Liver (tissue), 9 donors: ENCODE measurements around the gene PSENEN. TPM values are rescaled to one million over a fixed set of nuclear protein-coding genes. Genes with fewer than 3 reads are reported as not detected.

Experiments
- DNase-seq: peaks from one replicate; pipeline ENCODE4 v3.0.0-alpha.2; 2017; ENCODE audit warnings: low spot score
- H3K27ac ChIP-seq, 2 donors: one replicate each; pipeline ENCODE4 v1.7.0; 2013; ENCODE audit warnings: inconsistent platforms in 2 of 2, low read length in 2 of 2, control low read depth in 1 of 2, low read depth in 1 of 2, mild to moderate bottlenecking in 1 of 2
- H3K27me3 ChIP-seq, 4 donors: one replicate each; pipeline versions ENCODE4 v1.6.1 to v1.7.0; 2013; ENCODE audit warnings: low read length in 3 of 4, inconsistent platforms in 1 of 4, mild to moderate bottlenecking in 1 of 4, moderate library complexity in 1 of 4; ENCODE audit not compliant: control insufficient read depth in 4 of 4, insufficient read depth in 4 of 4
- H3K36me3 ChIP-seq, 4 donors: one replicate each; pipeline versions ENCODE4 v1.6.1 to v1.7.0; 2013; ENCODE audit warnings: low read length in 3 of 4, mild to moderate bottlenecking in 3 of 4, low read depth in 1 of 4, moderate library complexity in 1 of 4; ENCODE audit not compliant: control insufficient read depth in 4 of 4, insufficient read depth in 3 of 4
- H3K4me1 ChIP-seq, 4 donors: one replicate each; pipeline versions ENCODE4 v1.6.1 to v1.7.0; 2013; ENCODE audit warnings: low read length in 3 of 4, mild to moderate bottlenecking in 3 of 4, moderate library complexity in 1 of 4; ENCODE audit not compliant: control insufficient read depth in 4 of 4, insufficient read depth in 4 of 4
- H3K4me3 ChIP-seq, 3 donors: one replicate each; pipeline versions ENCODE4 v1.6.1 to v1.7.0; 2013; ENCODE audit warnings: low read length in 3 of 3, control low read depth in 1 of 3, low read depth in 1 of 3, mild to moderate bottlenecking in 1 of 3
- H3K9ac ChIP-seq, 2 donors: one replicate each; pipeline ENCODE4 v1.7.0; 2013; ENCODE audit warnings: low read length in 2 of 2, mild to moderate bottlenecking in 2 of 2, moderate library complexity in 2 of 2, control low read depth in 1 of 2, low read depth in 1 of 2
- H3K9me3 ChIP-seq, 4 donors: one replicate each; pipeline versions ENCODE4 v1.6.1 to v1.7.0; 2013; ENCODE audit warnings: low read length in 3 of 4; ENCODE audit not compliant: control insufficient read depth in 4 of 4
- EGR1 ChIP-seq, 2 donors: IDR thresholded peaks; 2 replicates each; pipeline ENCODE4 v1.6.1; 2016 to 2018; ENCODE audit warnings: antibody characterized with exemption in 2 of 2, low read depth in 2 of 2
- FOXA1 ChIP-seq: IDR thresholded peaks from 2 replicates; pipeline ENCODE4 v1.6.1; 2016; ENCODE audit warnings: antibody characterized with exemption
- FOXA2 ChIP-seq: IDR thresholded peaks from 2 replicates; pipeline ENCODE4 v1.6.1; 2016; ENCODE audit warnings: antibody characterized with exemption
- GABPA ChIP-seq, 2 donors: IDR thresholded peaks in 1 of 2; conservative IDR thresholded peaks in 1 of 2; 2 replicates each; pipeline ENCODE4 v1.6.1; 2016; ENCODE audit warnings: antibody characterized with exemption in 2 of 2, mild to moderate bottlenecking in 1 of 2, moderate library complexity in 1 of 2
- HNF4A ChIP-seq, 2 donors: conservative IDR thresholded peaks; 2 replicates each; pipeline ENCODE4 v1.6.1; 2016; ENCODE audit warnings: antibody characterized with exemption in 2 of 2, mild to moderate bottlenecking in 2 of 2
- HNF4G ChIP-seq: IDR thresholded peaks from 2 replicates; pipeline ENCODE4 v1.6.1; 2016; ENCODE audit warnings: antibody characterized with exemption
- JUND ChIP-seq, 2 donors: IDR thresholded peaks; 2 replicates each; pipeline ENCODE4 v1.6.1; 2016; ENCODE audit warnings: antibody characterized with exemption in 2 of 2
- NR2F2 ChIP-seq: IDR thresholded peaks from 2 replicates; pipeline ENCODE4 v1.6.1; 2016; ENCODE audit warnings: antibody characterized with exemption
- RAD21 ChIP-seq, 2 donors: IDR thresholded peaks; 2 replicates each; pipeline ENCODE4 v1.6.1; 2016; ENCODE audit warnings: antibody characterized with exemption in 2 of 2, mild to moderate bottlenecking in 2 of 2
- RXRA ChIP-seq, 2 donors: IDR thresholded peaks; 2 replicates each; pipeline ENCODE4 v1.6.1; 2017 to 2018; ENCODE audit warnings: antibody characterized with exemption in 2 of 2, mild to moderate bottlenecking in 1 of 2
- SP1 ChIP-seq: IDR thresholded peaks from 2 replicates; pipeline ENCODE4 v1.6.1; 2018; ENCODE audit warnings: antibody characterized with exemption, mild to moderate bottlenecking
- TAF1 ChIP-seq: conservative IDR thresholded peaks from 2 replicates; pipeline ENCODE4 v1.6.1; 2016; ENCODE audit warnings: antibody characterized with exemption, mild to moderate bottlenecking
- YY1 ChIP-seq: IDR thresholded peaks from 2 replicates; pipeline ENCODE4 v1.6.1; 2016; ENCODE audit warnings: antibody characterized with exemption, mild to moderate bottlenecking
- WGBS: extraction: QIAGEN DNeasy Blood & Tissue Kit; methylation state at CpG from one replicate; pipeline ENCODE4 v1.1.7; 2013; 5-methylcytosine and 5-hydroxymethylcytosine counted together
- polyA plus RNA-seq, 2 donors: library from polyadenylated mRNA; stranded (reverse) in 1 of 2; unstranded in 1 of 2; fragments of 200-250 nt in 1 of 2; fragments of >200 nt in 1 of 2; fragmentation: Nextera tagmentation in 1 of 2; extraction: Ambion mirVana in 1 of 2; gene quantifications; one replicate each; pipeline versions ENCODE4 v1.2.1 to v1.2.3, GENCODE V29; 2013 to 2015
- total RNA-seq, 2 donors: library from RNA; depleted of rRNA; stranded (reverse); fragments of >200 nt; gene quantifications; one replicate each; pipeline ENCODE4 v1.2.3, GENCODE V29; 2014
- TF ChIP-seq, protein P1 (sequence below): IDR thresholded peaks from 2 replicates; pipeline ENCODE4 v1.6.1; 2016; ENCODE audit warnings: antibody characterized with exemption
- TF ChIP-seq, protein P2 (sequence below): IDR thresholded peaks from 2 replicates; pipeline ENCODE4 v1.6.1; 2016; ENCODE audit warnings: antibody characterized with exemption
- TF ChIP-seq, protein P3 (sequence below): IDR thresholded peaks from 2 replicates; pipeline ENCODE4 v1.6.1; 2016; ENCODE audit warnings: antibody characterized with exemption
- TF ChIP-seq, protein P4 (sequence below): fragments of 150-350 bp; IDR thresholded peaks from 2 replicates; pipeline ENCODE4 v1.5.1; 2017; ENCODE audit warnings: improper control_type of control experiment, low read depth, low read length; ENCODE audit not compliant: missing input control
- TF ChIP-seq, protein P5 (sequence below): IDR thresholded peaks from 2 replicates; pipeline ENCODE4 v1.6.1; 2016; ENCODE audit warnings: antibody characterized with exemption, mild to moderate bottlenecking
- donor health status: healthy.
- donor health status: healthy.
- donor health status: healthy.
- donor health status: healthy.
- donor health status: healthy.

The PSENEN gene
- total and polyA plus RNA-seq, 4 donors, result 7.4 to 58.1 (median 20.7) TPM

DNA sequence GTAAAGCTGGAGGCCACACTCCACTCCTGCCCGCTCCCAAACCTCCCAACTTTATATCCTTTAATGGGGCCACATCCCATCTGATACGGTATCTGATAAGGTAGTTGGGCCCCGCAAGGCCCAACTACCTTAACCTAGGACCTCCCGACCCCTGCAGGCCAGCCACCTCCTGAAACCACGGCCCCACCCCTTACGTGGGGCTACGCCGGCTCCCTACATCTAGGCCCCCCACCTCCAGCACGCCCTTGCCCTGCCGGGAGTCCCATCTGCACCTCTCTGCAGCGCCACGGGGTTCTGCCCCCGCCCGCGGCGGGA lies 5.4 kb upstream of the PSENEN start:
- H3K27ac ChIP-seq, result peak overlapping the region; percentile 78 to 82
- no peak for DNase-seq
- H3K4me3 ChIP-seq, result peak overlapping the region; percentile 55 to 73 (median 60)
- no peak for TF ChIP-seq FOXA1
- TF ChIP-seq, protein P1, sequence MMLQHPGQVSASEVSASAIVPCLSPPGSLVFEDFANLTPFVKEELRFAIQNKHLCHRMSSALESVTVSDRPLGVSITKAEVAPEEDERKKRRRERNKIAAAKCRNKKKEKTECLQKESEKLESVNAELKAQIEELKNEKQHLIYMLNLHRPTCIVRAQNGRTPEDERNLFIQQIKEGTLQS, result no peak
- TF ChIP-seq, protein P2, sequence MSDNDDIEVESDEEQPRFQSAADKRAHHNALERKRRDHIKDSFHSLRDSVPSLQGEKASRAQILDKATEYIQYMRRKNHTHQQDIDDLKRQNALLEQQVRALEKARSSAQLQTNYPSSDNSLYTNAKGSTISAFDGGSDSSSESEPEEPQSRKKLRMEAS, result no peak
- TF ChIP-seq RXRA (IDR thresholded peaks at IDR 0.05), result no peak
- no peak for TF ChIP-seq GABPA (IDR thresholded peaks at IDR 0.05 in 1 of 2, conservative IDR thresholded peaks at IDR 0.05 in 1 of 2)
- no peak for TF ChIP-seq HNF4A (conservative IDR thresholded peaks at IDR 0.05)
- TF ChIP-seq JUND (IDR thresholded peaks at IDR 0.05), result no peak
- no peak for TF ChIP-seq EGR1 (IDR thresholded peaks at IDR 0.05; ENCODE audit: low read depth in 2 of 2)
- TF ChIP-seq HNF4G, result no peak
- TF ChIP-seq NR2F2, result no peak
- no peak for TF ChIP-seq YY1
- TF ChIP-seq, protein P3, sequence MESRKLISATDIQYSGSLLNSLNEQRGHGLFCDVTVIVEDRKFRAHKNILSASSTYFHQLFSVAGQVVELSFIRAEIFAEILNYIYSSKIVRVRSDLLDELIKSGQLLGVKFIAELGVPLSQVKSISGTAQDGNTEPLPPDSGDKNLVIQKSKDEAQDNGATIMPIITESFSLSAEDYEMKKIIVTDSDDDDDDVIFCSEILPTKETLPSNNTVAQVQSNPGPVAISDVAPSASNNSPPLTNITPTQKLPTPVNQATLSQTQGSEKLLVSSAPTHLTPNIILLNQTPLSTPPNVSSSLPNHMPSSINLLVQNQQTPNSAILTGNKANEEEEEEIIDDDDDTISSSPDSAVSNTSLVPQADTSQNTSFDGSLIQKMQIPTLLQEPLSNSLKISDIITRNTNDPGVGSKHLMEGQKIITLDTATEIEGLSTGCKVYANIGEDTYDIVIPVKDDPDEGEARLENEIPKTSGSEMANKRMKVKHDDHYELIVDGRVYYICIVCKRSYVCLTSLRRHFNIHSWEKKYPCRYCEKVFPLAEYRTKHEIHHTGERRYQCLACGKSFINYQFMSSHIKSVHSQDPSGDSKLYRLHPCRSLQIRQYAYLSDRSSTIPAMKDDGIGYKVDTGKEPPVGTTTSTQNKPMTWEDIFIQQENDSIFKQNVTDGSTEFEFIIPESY, result no peak
- TF ChIP-seq SP1, result no peak
- TF ChIP-seq TAF1, result no peak
- TF ChIP-seq RAD21 (IDR thresholded peaks at IDR 0.05), result no peak
- TF ChIP-seq, protein P4, sequence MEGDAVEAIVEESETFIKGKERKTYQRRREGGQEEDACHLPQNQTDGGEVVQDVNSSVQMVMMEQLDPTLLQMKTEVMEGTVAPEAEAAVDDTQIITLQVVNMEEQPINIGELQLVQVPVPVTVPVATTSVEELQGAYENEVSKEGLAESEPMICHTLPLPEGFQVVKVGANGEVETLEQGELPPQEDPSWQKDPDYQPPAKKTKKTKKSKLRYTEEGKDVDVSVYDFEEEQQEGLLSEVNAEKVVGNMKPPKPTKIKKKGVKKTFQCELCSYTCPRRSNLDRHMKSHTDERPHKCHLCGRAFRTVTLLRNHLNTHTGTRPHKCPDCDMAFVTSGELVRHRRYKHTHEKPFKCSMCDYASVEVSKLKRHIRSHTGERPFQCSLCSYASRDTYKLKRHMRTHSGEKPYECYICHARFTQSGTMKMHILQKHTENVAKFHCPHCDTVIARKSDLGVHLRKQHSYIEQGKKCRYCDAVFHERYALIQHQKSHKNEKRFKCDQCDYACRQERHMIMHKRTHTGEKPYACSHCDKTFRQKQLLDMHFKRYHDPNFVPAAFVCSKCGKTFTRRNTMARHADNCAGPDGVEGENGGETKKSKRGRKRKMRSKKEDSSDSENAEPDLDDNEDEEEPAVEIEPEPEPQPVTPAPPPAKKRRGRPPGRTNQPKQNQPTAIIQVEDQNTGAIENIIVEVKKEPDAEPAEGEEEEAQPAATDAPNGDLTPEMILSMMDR, result no peak
- TF ChIP-seq, protein P5, sequence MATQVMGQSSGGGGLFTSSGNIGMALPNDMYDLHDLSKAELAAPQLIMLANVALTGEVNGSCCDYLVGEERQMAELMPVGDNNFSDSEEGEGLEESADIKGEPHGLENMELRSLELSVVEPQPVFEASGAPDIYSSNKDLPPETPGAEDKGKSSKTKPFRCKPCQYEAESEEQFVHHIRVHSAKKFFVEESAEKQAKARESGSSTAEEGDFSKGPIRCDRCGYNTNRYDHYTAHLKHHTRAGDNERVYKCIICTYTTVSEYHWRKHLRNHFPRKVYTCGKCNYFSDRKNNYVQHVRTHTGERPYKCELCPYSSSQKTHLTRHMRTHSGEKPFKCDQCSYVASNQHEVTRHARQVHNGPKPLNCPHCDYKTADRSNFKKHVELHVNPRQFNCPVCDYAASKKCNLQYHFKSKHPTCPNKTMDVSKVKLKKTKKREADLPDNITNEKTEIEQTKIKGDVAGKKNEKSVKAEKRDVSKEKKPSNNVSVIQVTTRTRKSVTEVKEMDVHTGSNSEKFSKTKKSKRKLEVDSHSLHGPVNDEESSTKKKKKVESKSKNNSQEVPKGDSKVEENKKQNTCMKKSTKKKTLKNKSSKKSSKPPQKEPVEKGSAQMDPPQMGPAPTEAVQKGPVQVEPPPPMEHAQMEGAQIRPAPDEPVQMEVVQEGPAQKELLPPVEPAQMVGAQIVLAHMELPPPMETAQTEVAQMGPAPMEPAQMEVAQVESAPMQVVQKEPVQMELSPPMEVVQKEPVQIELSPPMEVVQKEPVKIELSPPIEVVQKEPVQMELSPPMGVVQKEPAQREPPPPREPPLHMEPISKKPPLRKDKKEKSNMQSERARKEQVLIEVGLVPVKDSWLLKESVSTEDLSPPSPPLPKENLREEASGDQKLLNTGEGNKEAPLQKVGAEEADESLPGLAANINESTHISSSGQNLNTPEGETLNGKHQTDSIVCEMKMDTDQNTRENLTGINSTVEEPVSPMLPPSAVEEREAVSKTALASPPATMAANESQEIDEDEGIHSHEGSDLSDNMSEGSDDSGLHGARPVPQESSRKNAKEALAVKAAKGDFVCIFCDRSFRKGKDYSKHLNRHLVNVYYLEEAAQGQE, result no peak
- TF ChIP-seq FOXA2, result no peak
- H3K4me1 ChIP-seq, result peaks cover 12 to 48% (median 19%) of the 10 kb centered on the region in 4 donors
- WGBS, result 5% methylated on average over 16 of the region's 16 CpGs
- no peak overlapping the region for H3K9ac ChIP-seq
- no peaks in the 10 kb centered on the region for H3K9me3 ChIP-seq
- H3K36me3 ChIP-seq, result peaks cover 9 to 37% (median 11%) of the 10 kb centered on the region in 4 donors
- H3K27me3 ChIP-seq, result no peaks in the 10 kb centered on the region
